GM21528 (cell line): ENCODE data around the gene PYGM.

Experiments used
- ATAC-seq: cut with Tn5 transposase; IDR thresholded peaks from one replicate; pipeline ENCODE4 v1.9.1; 2021; ENCODE audit warnings: mild to moderate bottlenecking, moderate library complexity; ENCODE audit not compliant: unreplicated experiment, low FRiP score

PYGM gene

GRCh38 chr11:64742087-64742888 is 17.5 kb downstream of the PYGM start:
- ATAC-seq, result no peak

GRCh38 chr11:64741375-64742086 is 18.2 kb downstream of the PYGM start:
- ATAC-seq, result no peak

- ATAC-seq, result no peak
These were observed 19.9 kb downstream of the PYGM start for GRCh38 chr11:64739871-64740270.

- ATAC-seq, result no peak
These were observed 23.1 kb downstream of the PYGM start for GRCh38 chr11:64736654-64737053.

- no peak for ATAC-seq
These were observed 24.0 kb downstream of the PYGM start for GRCh38 chr11:64735725-64736259.

GRCh38 chr11:64734811-64735724 is 24.7 kb downstream of the PYGM start:
- no peak for ATAC-seq

GRCh38 chr11:64731601-64732000 is 28.2 kb downstream of the PYGM start:
- ATAC-seq, result no peak

GRCh38 chr11:64729851-64730382 is 29.9 kb downstream of the PYGM start:
- no peak for ATAC-seq

- no peak for ATAC-seq
These were observed 30.9 kb downstream of the PYGM start for GRCh38 chr11:64728757-64729365.

- no peak for ATAC-seq
These were observed 32.8 kb downstream of the PYGM start for GRCh38 chr11:64726867-64727530.

- no peak for ATAC-seq
These were observed 33.5 kb downstream of the PYGM start for GRCh38 chr11:64726211-64726641.

- ATAC-seq, result no peak
These were observed 34.8 kb downstream of the PYGM start for GRCh38 chr11:64724863-64725532.

GRCh38 chr11:64723907-64724862 is 35.6 kb downstream of the PYGM start:
- no peak for ATAC-seq

GRCh38 chr11:64723117-64723906 is 36.5 kb downstream of the PYGM start, which contains the start of gene NRXN2:
NRXN2 (minus strand) TSS chr11:64723197; CDS start chr11:64713699, 9,498 bp downstream.
- peak; percentile 72 for ATAC-seq

- ATAC-seq, result no peak
These were observed 37.4 kb downstream of the PYGM start for GRCh38 chr11:64722141-64723065.

GRCh38 chr11:64721359-64721699 is 38.4 kb downstream of the PYGM start:
- ATAC-seq, result no peak
